ENCODE results near the gene ROR1.
"Not testable (repeated sequence)": the region's sequence is repeated elsewhere in the genome, so short reads cannot be mapped to it uniquely, and the experiment has no call there.

The ROR1 gene

GRCh38 chr1:64196074-64196870 lies 422.5 kb downstream of the ROR1 start:
- DNase-seq: no peak

- DNase-seq: no peak
Measured at GRCh38 chr1:64197076-64197475, 423.3 kb downstream of the ROR1 start.

- DNase-seq: no peak
Measured at GRCh38 chr1:64199154-64199553, 425.3 kb downstream of the ROR1 start.

GRCh38 chr1:64200064-64200463 lies 426.2 kb downstream of the ROR1 start:
- no peak for DNase-seq

GRCh38 chr1:64203420-64203819 lies 429.6 kb downstream of the ROR1 start, which contains the start of gene UBE2U:
TSS of gene UBE2U (plus strand) at chr1:64203623. CDS start at chr1:64204051, 428 bp downstream.
- no peak for DNase-seq

GRCh38 chr1:64209221-64209620 lies 435.4 kb downstream of the ROR1 start:
- DNase-seq: no peak

GRCh38 chr1:64212031-64212430 lies 438.2 kb downstream of the ROR1 start:
- DNase-seq: no peak

- DNase-seq: peak; percentile 64
Measured at GRCh38 chr1:64215576-64215975, 441.8 kb downstream of the ROR1 start.

- DNase-seq: no peak
Measured at GRCh38 chr1:64220241-64220640, 446.4 kb downstream of the ROR1 start.

GRCh38 chr1:64223329-64224151 lies 449.7 kb downstream of the ROR1 start:
- peak; percentile 39 for DNase-seq

GRCh38 chr1:64224236-64224635 lies 450.4 kb downstream of the ROR1 start:
- not testable (repeated sequence) for DNase-seq

GRCh38 chr1:64228167-64228957 lies 454.5 kb downstream of the ROR1 start:
- no peak for DNase-seq

- peak; percentile 94 for DNase-seq
Measured at GRCh38 chr1:64229307-64229706, 455.5 kb downstream of the ROR1 start.
